ENCODE results near the gene KRTAP12-2.
A peak's percentile ranks its signal among the peaks of the same experiment; 100 is the strongest.

The KRTAP12-2 gene, protein sequence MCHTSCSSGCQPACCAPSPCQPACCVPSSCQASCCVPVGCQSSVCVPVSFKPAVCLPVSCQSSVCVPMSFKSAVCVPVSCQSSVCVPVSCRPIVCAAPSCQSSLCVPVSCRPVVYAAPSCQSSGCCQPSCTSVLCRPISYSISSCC

DNA sequence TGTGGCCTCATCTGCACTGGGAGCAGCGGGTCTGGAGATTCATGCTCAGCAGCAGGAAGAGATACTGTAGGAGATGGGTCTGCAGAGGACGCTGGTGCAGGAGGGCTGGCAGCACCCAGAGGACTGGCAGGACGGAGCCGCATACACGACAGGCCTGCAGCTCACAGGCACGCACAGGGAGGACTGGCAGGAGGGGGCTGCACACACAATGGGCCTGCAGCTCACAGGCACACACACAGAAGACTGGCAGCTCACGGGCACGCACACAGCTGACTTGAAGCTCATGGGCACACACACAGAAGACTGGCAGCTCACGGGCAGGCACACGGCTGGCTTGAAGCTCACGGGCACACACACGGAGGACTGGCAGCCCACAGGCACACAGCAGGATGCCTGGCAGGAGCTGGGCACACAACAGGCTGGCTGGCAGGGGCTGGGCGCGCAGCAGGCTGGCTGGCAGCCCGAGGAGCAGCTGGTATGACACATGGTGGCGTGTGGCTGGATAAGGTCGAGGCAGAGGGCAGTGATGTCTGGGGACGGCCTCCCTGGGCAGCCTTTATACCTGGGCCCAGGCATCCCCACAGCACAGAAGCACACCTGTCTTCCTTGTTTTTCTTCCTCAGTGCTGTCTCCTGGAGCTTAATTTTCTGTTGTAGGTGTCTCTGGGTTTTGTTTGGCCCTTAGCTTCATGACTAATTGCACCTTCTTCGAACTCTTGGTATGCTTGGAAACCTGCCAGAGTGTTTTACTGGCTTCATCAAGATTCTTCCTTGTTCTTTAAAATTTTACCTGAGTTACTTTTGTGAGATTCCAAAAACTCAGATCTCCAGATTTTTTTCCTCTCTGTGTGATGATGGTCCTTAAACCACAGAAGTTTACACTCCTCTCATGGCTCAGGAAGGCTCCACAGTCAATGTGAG lies at the start of gene KRTAP12-2:
Gene KRTAP12-2, minus strand, starts transcription at position 527 of the 920 bp plus-strand sequence. Its CDS starts 41 bp downstream, at position 486.
- DNase-seq: peak; percentile 38

DNA sequence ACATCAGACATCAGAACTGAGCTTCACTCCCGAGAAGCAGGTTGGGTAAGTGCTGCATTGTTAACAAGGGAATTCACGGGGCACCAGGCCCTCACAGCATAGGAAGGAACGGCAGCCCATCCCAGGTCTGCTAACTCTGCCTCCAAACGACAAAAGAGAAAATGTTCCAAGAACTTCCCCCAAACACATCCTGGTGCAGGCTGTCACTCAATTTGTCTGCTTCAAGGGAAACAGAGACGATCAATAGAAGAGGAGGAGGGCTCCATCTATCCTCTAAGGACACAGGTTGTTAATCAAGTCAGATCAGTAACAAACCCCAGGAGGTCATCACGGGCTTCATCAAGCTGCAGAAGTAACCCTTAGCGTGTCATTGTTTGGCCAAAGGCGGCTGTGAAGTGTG lies 48.2 kb upstream of the KRTAP12-2 start:
- DNase-seq: no peak

DNA sequence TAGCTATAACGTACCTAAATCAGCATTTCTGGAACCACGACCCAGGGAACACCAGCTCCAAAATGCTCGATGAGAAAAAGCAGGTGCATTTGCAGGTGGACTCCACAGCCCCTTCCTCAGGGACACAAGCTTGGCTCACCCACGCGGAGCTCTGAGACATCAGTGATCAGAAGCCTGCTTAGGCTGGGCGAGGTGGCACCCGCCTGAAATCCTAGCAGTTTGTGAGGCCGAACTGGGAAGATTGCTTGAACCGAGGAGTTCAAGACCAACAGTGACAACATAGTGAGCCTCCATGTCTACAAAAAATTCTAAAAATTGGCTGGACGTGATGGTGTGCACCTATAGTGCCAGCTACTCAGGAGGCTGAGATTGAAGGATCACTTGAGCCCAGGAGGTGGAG lies 47.1 kb upstream of the KRTAP12-2 start:
- no peak for DNase-seq

DNA sequence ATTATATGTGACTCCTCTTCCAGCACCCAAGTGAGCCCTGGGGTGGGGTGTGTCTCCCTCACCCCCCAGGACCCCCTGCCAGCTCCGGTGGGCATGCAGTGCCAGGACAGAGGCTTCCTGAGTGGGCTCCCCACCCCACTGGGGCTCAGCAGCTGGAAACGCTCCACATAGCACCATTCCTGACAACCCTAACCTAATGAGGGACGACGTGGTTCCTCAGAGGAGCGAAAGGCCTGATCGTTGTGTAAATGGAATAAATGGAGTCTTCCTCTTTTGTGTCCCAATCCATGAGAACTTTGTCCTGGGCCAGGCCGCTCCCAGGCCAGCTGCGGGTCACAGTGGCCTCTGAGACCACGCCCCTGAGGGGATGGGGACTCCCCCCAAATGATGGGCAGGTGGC lies 46.4 kb upstream of the KRTAP12-2 start:
- DNase-seq: no peak

DNA sequence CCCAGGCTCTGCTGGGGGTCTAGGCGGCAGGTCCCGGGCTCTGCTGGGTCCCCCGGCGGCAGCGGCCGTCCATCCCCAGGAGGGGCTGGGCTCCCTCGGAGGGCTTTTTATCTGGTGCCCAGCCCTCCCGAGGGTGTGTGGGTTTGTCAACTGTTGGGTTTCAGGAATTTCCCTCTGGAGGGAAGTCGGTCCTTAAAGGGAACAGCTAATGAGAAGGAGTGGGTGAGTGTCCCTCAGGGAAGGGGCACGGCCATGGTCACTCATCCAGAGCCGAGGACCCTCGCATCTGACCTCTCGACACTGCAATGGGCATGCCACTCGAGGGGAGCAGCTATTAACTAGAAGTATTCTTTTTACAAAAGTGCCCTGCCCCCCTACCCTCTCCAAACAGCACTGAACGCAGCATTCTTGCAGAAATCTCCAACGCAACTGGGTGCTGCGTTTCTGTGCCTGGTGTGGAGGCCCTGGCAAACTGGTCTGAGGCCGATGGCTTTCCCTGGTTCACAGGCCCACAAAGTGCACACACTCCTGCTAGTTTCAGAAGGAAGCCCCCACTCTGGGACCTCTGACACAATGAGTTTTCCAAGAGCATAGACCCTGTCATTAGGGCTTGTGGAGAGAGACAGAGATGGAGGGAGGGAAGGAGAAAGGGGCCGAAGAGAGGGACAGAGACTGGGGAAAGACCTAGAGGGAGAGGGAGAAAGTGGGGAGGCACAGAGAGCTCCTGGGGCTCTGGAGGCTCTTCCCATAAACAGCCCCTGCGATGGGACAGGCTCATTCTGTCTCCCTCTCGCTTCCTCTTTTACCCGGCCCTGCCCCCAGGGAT lies 45.7 kb upstream of the KRTAP12-2 start:
- no peak for DNase-seq

DNA sequence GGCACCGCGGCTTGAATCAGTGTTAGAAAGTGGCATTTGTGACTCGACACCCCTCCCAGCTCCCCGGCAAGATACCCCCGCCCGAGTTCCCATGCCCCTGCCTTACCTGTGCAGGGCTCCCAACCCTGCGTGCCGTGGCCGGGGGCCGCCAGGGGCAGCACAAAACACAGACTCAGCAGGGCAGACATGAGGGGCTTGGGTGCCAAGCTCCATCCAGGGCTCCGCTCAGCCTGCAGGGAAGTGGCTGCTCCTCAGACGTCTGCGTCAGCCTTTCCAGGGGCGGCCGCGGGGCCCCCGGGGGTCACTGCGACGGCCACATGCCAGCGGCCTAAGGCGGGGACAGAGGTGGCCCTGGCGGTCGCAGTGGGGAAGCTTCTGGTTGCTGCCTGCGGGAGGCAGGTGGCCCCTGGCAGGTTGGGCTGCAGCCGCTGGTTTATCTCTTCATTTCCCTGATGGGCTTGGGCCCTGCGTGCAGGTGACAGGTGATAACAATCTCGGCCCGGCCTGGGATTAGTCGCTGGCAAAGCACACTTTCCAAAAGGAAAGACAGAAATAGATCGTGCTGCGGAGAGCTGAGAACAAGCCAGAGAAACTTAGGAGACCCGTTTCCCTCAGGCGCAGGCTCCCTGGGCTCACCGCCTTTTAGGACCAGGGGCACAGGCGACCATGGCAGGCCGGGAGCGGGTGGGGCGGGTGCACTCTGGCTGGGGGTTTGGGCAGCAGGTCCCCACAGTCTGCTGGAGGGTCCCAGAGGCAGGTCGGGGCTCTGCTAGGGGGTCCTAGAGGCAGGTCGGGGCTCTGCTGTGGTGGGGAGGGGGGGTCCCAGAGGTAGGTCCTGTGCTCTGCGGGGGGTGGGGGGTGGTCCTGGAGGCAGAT lies 44.8 kb upstream of the KRTAP12-2 start, which contains the start of gene TSPEAR:
Gene TSPEAR, minus strand, starts transcription at position 246 of the 876 bp plus-strand sequence. Its CDS starts 58 bp downstream, at position 188.
- no peak for DNase-seq

DNA sequence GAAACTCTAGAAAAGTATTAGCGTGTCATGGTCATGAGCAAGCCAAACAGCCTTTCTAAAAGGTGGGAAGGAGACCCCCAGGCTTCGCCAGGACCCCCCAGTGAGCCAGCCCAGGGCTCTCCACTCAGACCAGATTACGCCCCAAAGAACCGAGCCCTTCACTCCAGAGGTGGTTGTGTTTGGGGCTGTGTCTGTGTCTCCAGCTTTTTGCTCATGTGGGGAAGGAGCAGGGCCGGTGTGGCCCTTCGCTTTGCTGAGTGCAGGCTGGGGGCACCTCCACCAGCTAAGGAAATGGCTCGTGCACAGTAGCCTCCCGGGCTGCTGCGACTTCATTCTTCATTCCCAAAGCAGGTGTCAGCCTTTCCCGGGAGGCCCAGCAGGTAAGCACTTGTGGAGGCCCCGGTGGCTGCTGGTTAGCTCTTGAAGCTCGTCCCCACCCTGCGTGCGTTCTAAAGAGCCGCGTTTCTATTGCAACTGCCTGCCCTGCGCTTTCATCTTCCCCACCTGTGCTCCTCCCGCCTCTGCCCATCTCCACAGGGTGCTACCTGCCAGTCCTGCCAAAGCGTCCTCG lies 44.1 kb upstream of the KRTAP12-2 start:
- DNase-seq: no peak

DNA sequence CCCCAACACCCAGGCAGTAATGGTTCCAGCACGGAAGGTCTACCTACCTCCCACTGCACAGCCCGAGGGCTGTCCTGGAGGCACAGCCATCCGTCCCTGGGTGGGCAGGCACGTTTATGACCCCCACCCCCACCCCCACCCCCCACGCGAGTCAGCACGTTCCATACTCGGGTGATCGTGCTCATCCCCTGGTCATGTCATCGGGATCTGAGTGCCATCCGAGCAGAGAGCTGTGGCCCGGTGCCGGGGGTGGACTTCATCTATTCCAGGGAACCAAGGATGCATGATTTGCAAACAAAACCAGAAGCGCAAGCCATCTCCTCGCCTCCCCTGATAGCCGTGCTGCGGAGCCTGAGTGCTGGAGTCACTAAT lies 43.6 kb upstream of the KRTAP12-2 start:
- no peak for DNase-seq

DNA sequence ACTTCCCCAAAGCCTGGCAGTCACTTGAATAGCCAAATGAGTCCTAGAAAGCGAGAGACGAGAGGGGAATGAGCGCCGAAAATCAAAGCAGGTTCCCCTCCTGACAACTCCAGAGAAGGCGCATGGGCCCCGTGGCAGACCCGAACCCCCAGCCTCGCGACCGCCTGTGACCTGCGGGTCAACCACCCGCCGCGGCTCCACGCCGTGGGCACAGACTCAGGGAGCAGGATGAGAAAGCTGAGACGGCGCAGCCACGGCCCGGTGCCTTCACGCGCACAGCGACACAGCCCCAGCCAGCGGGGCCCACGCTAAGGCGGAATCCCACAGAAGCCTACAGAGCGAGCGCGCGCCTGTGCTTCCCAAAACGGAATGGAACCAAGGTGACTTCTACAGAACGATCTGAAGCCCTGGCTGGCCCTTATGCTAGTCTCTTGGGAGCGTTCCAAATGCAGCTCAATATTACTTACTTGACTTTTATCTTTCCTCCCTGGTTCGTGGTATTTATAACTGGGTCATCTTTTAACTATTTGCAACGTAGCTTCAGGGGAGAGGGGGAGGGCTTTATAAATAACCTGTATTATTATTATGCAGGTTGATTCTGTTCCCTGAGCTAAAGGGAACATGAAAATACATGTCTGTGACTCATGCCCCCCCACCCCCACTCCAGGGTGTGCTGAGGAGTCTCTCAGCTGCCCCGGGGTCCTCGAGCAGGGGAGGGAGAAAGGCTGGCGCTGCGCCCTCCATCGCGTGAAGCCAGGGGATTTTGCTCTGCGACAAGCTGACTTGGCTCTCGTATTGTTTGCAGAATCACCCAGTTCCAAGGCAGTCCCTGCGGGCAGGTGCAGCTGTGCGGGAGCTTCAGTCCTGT lies 42.9 kb upstream of the KRTAP12-2 start:
- peak; percentile 56 for DNase-seq

DNA sequence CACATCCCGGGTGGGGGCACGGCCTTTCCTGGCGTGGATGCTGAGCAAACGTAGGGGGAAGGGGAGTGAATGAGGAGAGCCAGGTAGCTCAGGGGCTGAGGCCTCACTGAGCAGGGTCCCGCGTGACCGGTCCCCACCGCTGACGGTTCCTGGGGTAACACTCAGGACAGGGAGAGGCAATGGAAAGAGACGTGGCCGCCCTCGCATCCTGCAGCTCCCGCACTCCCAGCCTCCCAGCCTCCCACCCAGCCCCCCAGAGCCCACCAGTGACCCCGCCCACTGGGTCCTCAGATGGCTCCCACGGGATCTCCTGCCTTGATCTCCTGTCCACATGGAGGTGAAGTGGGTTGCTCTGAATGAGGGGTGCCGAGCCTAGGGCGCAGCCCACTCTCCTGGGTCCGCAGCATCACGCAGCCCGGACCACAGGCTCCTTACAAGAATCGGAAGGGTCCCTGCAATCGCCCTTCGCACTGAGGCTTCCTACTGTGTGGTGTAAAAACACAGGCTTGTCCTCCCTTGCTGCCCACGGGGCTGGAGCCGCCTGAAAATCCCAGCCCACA lies 42.2 kb upstream of the KRTAP12-2 start:
- DNase-seq: no peak

DNA sequence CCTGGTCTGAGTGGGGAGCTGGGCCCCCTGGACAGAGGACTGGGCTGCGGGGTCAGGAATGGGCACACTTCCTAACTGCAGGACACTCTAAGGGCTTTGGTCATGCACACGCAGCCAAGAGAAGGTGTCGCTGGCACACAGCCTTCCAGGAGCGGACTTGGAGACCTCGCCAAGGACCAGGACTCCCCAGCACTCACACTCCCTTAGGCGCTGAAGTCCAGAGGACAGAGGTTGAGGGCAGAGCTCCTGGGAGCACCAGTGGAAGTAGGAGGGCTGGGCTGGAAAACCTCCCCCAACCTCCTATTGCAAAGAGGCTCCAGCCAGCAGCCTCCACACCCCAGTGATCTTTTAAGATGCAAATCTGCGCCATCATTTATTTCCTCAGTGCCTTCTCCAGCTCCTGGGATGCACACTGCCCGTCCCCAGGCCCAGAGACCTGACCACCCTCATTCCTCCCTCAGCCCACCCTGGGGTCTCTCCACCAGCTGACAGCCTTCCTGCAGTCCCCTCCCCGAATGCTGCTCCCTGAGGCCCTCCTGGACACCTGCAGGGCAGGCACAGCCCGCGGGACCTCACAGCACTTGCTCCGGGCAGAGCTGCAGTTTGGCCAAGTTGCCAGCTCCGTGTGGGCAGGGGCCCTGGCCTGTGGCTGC lies 41.6 kb upstream of the KRTAP12-2 start:
- no peak for DNase-seq

DNA sequence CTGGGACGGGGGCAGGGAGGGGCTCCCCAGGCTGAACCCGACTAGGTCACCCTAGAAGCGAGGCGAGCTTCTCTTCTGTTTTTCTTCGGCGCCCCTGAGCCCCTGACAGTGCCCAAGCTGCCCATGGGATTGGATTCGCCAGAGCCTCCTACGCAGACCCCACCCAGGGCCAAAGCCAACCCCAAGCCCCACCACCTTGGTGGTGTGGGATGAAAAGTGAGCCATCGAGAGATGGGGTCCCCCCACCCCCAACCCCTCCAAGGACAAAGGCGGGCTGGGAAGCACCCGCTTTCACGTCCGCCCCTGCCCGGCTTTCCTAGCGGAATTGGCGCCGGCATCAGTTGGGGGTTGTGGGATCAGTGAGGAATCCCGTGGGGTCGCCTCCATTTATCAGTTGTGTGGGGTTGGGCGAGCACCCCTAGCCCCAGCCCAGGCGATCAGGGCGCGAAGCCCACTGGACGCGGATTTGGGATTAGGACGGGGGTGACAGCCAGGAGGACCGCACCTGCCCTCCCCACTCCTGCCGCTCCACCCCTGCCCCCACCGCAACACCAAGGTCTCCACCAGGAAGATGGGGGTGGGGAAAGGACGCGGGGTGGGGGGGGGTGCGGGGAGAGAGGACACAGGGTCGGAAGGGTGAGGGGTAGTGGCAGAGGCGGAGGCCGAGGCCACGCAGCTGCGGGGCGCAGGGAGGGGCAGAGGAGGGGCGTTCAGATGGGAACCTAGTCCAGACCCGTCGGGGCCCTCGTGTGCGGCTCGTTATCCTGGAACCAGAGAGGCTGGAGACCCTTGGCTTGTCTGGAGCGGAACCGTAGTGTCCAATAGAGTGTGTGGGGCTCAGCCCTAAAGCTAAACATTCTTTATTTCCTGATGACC lies 40.2 kb upstream of the KRTAP12-2 start:
- no peak for DNase-seq

DNA sequence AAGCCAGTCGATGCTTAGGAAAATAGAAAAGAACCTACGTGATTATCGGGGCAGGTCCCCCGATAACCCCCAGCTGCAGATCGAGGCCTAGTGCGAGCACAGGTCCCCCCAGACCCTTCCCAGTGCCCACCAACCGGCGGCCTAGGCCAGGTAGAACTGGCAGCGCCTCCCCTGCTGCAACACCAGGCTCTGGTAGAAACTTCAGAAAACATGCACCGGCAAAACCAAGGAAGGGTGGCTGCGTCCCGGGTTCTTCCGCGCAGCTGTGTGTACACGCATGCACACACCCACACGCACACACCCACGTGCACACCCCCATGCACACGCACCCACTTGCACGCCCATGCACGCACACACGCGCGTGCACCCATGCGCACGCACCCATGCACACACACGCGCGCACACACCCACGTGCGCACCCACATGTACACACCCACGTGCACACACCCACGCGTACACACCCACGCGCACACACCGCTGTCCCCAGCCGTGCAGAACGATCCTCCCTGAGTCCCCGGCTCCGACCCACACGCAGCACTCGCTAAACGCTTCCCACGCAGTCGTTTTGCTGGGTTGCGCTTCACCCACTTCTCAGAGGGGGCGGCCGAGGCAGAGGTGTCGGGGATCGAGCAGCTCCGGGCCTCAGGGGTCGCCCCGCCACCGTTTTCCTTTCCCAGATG lies 39.4 kb upstream of the KRTAP12-2 start:
- DNase-seq: no peak

DNA sequence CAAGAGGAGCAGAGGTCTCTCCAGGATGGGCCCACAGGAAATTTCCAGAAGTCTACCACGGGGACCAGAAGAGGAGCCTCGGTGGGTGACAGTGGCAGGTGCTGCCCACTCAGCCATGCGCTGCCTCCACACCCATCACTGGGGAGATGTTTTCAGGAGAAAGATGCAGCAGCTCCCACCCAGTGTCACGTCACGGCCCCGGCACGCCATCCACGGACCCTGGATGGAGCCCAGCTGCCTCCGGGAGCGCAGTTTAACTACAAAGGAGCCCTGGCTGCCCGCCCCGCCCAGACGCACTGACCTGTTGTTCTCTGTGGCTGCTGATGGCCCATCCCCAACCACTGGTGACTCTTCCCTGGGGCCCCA lies 37.9 kb upstream of the KRTAP12-2 start:
- DNase-seq: no peak

DNA sequence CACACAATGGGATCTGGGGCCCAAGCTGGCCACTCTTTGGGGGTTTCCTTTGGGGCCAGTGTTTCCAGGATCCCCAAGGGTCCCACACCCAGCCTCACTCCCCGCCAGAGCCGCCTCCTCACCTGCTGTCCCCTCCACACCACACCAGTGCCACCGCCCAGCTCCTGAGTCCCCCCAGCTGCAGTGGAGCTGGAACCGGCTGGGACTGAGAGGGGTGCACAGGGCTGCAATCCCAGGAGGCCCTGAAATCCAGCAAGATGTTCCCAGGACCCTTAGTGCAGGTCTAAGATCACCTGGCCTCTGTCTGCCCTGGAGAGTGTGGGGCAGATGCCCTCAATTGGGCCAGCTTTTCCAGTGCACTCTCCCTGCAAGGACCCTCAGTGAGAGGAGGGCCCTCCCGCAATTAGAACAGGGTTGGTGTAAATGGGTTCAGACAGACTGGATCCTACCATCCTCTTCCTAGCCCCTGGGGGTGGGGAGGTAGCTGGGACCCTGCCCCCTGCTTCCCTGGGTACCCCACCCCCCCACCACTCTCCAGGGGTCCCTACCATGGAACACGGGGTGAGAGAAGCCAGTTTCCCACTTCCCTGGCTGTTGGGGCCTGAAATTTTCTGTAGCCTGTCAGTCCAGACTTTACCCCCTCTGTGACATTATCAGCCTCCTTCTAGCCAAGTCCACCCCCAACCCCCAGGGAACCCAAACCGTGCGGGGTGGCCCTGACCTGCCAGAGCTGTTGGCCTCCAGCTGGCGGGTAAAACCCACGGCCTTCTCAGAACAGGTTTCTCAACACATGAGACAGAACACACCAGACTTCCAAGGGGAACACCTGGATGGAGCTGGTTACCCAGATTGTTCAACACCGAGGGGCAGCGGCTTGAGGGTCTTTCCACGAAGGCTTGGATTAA lies 37.3 kb upstream of the KRTAP12-2 start:
- DNase-seq: no peak

DNA sequence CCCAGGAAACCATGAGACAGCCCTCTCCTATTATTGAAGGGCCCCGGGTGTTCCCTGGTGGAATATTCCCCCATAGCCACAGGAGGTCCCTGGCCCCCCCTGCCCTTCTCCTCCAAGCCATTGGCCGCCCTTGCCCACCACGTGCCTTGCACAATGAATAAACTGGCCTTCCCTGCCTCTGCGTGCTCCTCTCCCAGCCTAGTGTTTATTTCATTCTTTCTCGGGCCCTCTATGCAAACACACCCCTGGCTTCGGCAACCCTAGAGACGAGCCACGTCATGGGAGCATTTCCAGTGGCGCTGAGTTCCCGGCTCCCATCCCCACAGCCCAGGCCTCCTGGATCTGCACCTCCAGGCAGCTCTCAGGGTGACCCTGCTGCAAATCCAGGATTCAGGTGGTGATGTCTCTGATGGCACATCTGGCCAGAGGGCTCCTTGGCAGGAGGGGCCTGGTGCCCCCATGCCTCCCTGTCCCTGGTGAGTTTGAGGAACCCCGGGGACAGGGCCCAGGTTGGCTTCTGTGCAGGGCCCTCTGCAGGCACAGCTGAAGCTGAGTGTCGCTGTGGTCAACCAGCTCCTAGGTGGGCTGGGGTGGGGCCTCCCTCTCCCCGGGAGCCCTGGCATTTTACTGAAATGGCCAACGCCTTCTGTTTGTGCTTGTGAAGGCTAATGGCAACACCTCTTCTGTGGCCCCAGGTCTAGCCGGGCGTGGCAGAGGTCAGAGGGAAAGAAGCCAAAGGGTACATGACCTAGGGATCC lies 36.4 kb upstream of the KRTAP12-2 start:
- no peak for DNase-seq
